Upper lobe of left lung (tissue), 6 donors: Measurements from ENCODE around the gene C18orf54. TPM values are rescaled to one million over a fixed set of nuclear protein-coding genes. Genes with fewer than 3 reads are reported as not detected.

Source experiments
- ATAC-seq, 2 donors: fragments of 200-7000 bp; cut with Tn5 transposase; one replicate each; pipeline ENCODE4 v1.9.1; 2022; ENCODE audit warnings: mild to moderate bottlenecking in 2 of 2, moderate library complexity in 2 of 2; ENCODE audit not compliant: low FRiP score in 2 of 2
- DNase-seq, 2 donors: peaks; one replicate each; pipeline ENCODE4 v3.0.0-alpha.2; 2019 to 2020
- H3K27ac ChIP-seq, 4 donors: fragments of 200-600 bp; sonication (generic); one replicate each; pipeline ENCODE4 v1.5.1; 2016 to 2019
- H3K27me3 ChIP-seq, 4 donors: fragments of 200-600 bp; sonication (generic); one replicate each; pipeline ENCODE4 v1.5.1; 2017 to 2019
- H3K36me3 ChIP-seq, 4 donors: fragments of 200-600 bp; sonication (generic); one replicate each; pipeline ENCODE4 v1.5.1; 2016 to 2019
- H3K4me1 ChIP-seq, 4 donors: fragments of 200-600 bp; sonication (generic); one replicate each; pipeline ENCODE4 v1.5.1; 2018 to 2019
- H3K4me3 ChIP-seq, 4 donors: fragments of 200-600 bp; sonication (generic); one replicate each; pipeline ENCODE4 v1.5.1; 2017 to 2019; ENCODE audit warnings: mild to moderate bottlenecking in 2 of 4, moderate library complexity in 1 of 4
- H3K9me3 ChIP-seq, 4 donors: fragments of 200-600 bp; sonication (generic); one replicate each; pipeline ENCODE4 v1.5.1; 2018 to 2019
- EP300 ChIP-seq, 4 donors: sonication (generic); formaldehyde crosslinking; IDR thresholded peaks; one replicate each; pipeline ENCODE4 v1.5.1; 2017; ENCODE audit warnings: antibody characterized with exemption in 4 of 4, control low read depth in 2 of 4
- POLR2A ChIP-seq, 4 donors: fragments of 450-650 bp; IDR thresholded peaks; one replicate each; pipeline ENCODE4 v1.5.1; 2016 to 2017; ENCODE audit warnings: antibody characterized with exemption in 4 of 4, mild to moderate bottlenecking in 2 of 4
- POLR2AphosphoS5 ChIP-seq, 2 donors: sonication (generic); formaldehyde crosslinking; IDR thresholded peaks; one replicate each; pipeline ENCODE4 v1.5.1; 2017; ENCODE audit warnings: antibody characterized with exemption in 2 of 2
- WGBS, 2 donors: methylation state at CpG; one replicate each; pipeline ENCODE4 v1.1.5; 2017 to 2018; 5-methylcytosine and 5-hydroxymethylcytosine counted together
- total RNA-seq, 6 donors: library from RNA; depleted of rRNA in 4 of 6; stranded (reverse); fragments of >200 nt in 4 of 6; gene quantifications; one replicate each; pipeline versions ENCODE4 v1.1.0 to v1.2.1, GENCODE V29; 2016 to 2021
- TF ChIP-seq, protein P1 (sequence below), 6 experiments: fragments of 450-650 bp in 4 of 6; fragments of 200-600 bp in 2 of 6; sonication (generic) in 2 of 6; IDR thresholded peaks; one replicate each; pipeline ENCODE4 v1.5.1; 2016 to 2019; ENCODE audit warnings: antibody characterized with exemption in 6 of 6
- donor health status: DM: no; HTN: no; CAD: no; lungs with moderate emphysema.
- donor health status: DM: no; HTN: yes; CAD: no; lungs with severe emphysema.

C18orf54 gene
- total RNA-seq, 6 donors from 2014 or later, result 0.91 to 4.9 (median 2.4) TPM

- no peak overlapping the region for H3K27ac ChIP-seq
- H3K27me3 ChIP-seq, result no peaks in the 10 kb centered on the region
- no peak for DNase-seq
- no peaks in the 10 kb centered on the region for H3K9me3 ChIP-seq
- no peaks in the 10 kb centered on the region for H3K36me3 ChIP-seq
- WGBS, 2 donors, result 93 to 97% methylated on average over 3 of the region's 3 CpGs
- H3K4me3 ChIP-seq, result no peak overlapping the region
- peaks cover 4 to 16% (median 9%) of the 10 kb centered on the region in 4 donors for H3K4me1 ChIP-seq
- ATAC-seq, result no peak
- TF ChIP-seq POLR2A (IDR thresholded peaks at IDR 0.05) (no peak), EP300 (IDR thresholded peaks at IDR 0.05) (no peak), POLR2AphosphoS5 (IDR thresholded peaks at IDR 0.05) (no peak)
- TF ChIP-seq, protein P1, sequence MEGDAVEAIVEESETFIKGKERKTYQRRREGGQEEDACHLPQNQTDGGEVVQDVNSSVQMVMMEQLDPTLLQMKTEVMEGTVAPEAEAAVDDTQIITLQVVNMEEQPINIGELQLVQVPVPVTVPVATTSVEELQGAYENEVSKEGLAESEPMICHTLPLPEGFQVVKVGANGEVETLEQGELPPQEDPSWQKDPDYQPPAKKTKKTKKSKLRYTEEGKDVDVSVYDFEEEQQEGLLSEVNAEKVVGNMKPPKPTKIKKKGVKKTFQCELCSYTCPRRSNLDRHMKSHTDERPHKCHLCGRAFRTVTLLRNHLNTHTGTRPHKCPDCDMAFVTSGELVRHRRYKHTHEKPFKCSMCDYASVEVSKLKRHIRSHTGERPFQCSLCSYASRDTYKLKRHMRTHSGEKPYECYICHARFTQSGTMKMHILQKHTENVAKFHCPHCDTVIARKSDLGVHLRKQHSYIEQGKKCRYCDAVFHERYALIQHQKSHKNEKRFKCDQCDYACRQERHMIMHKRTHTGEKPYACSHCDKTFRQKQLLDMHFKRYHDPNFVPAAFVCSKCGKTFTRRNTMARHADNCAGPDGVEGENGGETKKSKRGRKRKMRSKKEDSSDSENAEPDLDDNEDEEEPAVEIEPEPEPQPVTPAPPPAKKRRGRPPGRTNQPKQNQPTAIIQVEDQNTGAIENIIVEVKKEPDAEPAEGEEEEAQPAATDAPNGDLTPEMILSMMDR (IDR thresholded peaks at IDR 0.05), result no peak
Observed at GRCh38 chr18:54360406-54360805, 2.7 kb downstream of the C18orf54 start.

GRCh38 chr18:54378057-54378456, 20.4 kb downstream of the C18orf54 start:
- WGBS, 2 donors, result 89 to 93% methylated on average over 4 of the region's 4 CpGs
- no peaks in the 10 kb centered on the region for H3K9me3 ChIP-seq
- TF ChIP-seq, protein P1 (IDR thresholded peaks at IDR 0.05), result no peak
- TF ChIP-seq POLR2AphosphoS5 (IDR thresholded peaks at IDR 0.05) (no peak), EP300 (IDR thresholded peaks at IDR 0.05) (no peak), POLR2A (IDR thresholded peaks at IDR 0.05) (no peak)
- H3K4me3 ChIP-seq, result no peak overlapping the region
- ATAC-seq (no peak), DNase-seq (no peak)
- no peaks in the 10 kb centered on the region for H3K27me3 ChIP-seq
- H3K27ac ChIP-seq, result no peak overlapping the region
- H3K36me3 ChIP-seq, result peaks cover 0 to 16% (median 0%) of the 10 kb centered on the region in 4 donors
- no peaks in the 10 kb centered on the region for H3K4me1 ChIP-seq

- Histone ChIP-seq H3K36me3 (peaks cover 0 to 9% (median 0%) of the 10 kb centered on the region in 4 donors), H3K27ac (no peak overlapping the region), H3K9me3 (no peaks in the 10 kb centered on the region), H3K27me3 (no peaks in the 10 kb centered on the region), H3K4me1 (no peaks in the 10 kb centered on the region), H3K4me3 (no peak overlapping the region)
- no peak for ATAC-seq
- DNase-seq, result no peak
- 72 to 92% methylated on average over 2 of the region's 2 CpGs for WGBS, 2 donors
- TF ChIP-seq EP300 (IDR thresholded peaks at IDR 0.05), result no peak
- TF ChIP-seq, protein P1 (IDR thresholded peaks at IDR 0.05), result no peak
- TF ChIP-seq POLR2A (IDR thresholded peaks at IDR 0.05), result no peak
- no peak for TF ChIP-seq POLR2AphosphoS5 (IDR thresholded peaks at IDR 0.05)
Observed at GRCh38 chr18:54381640-54382039, 23.9 kb downstream of the C18orf54 start.

- Histone ChIP-seq H3K9me3 (no peaks in the 10 kb centered on the region), H3K4me1 (no peaks in the 10 kb centered on the region), H3K4me3 (no peak overlapping the region), H3K36me3 (peaks cover 0 to 9% (median 0%) of the 10 kb centered on the region in 4 donors), H3K27me3 (no peaks in the 10 kb centered on the region), H3K27ac (no peak overlapping the region)
- 91 to 94% methylated on average over 3 of the region's 3 CpGs for WGBS, 2 donors
- DNase-seq (no peak), ATAC-seq (no peak)
- no peak for TF ChIP-seq POLR2A (IDR thresholded peaks at IDR 0.05)
- TF ChIP-seq, protein P1 (IDR thresholded peaks at IDR 0.05), result no peak
- TF ChIP-seq EP300 (IDR thresholded peaks at IDR 0.05), result no peak
- no peak for TF ChIP-seq POLR2AphosphoS5 (IDR thresholded peaks at IDR 0.05)
Observed at GRCh38 chr18:54382076-54382475, 24.4 kb downstream of the C18orf54 start.

DNA sequence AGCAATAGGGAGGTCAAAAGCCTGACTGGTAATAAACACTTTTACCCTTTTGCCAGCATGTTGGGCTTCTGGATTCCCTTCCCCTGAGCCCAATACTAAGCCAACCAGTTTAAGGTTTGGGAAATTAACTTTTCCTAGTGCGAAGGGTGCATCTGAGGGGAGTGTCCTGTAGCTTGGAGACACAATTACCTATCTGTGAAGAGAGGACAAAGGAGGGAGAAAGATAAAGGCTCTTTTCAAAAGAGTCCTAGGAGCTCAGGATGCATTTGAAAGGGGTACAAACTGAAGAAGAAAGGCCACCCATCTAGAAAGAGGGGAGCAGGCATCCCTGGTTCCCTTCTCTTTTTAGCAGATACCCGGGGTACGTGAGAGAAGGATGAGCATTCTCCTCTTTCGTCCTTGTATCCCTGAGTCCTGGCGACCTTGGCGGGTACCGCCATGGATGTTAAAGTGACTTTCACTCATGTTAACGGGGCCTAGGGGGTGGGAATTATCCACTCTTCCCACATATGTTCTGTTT, 25.1 kb downstream of the C18orf54 start:
- WGBS, 2 donors, result 86 to 87% methylated on average over 8 of the region's 8 CpGs
- H3K4me1 ChIP-seq, result no peaks in the 10 kb centered on the region
- H3K27ac ChIP-seq, result no peak overlapping the region
- TF ChIP-seq POLR2A (IDR thresholded peaks at IDR 0.05) (no peak), POLR2AphosphoS5 (IDR thresholded peaks at IDR 0.05) (no peak), EP300 (IDR thresholded peaks at IDR 0.05) (no peak)
- TF ChIP-seq, protein P1 (IDR thresholded peaks at IDR 0.05), result no peak
- no peaks in the 10 kb centered on the region for H3K9me3 ChIP-seq
- DNase-seq (no peak), ATAC-seq (no peak)
- no peak overlapping the region for H3K4me3 ChIP-seq
- no peaks in the 10 kb centered on the region for H3K27me3 ChIP-seq
- peaks cover 0 to 9% (median 0%) of the 10 kb centered on the region in 4 donors for H3K36me3 ChIP-seq
